GM21737 (cell line): Measurements from ENCODE around the gene INVS.
"Not testable (repeated sequence)": the region's sequence is repeated elsewhere in the genome, so short reads cannot be mapped to it uniquely, and the experiment has no call there.

Source experiments
- ATAC-seq: cut with Tn5 transposase; IDR thresholded peaks from one replicate; pipeline ENCODE4 v1.9.1; 2021; ENCODE audit warnings: mild to moderate bottlenecking, moderate library complexity; ENCODE audit not compliant: unreplicated experiment

Gene INVS, protein sequence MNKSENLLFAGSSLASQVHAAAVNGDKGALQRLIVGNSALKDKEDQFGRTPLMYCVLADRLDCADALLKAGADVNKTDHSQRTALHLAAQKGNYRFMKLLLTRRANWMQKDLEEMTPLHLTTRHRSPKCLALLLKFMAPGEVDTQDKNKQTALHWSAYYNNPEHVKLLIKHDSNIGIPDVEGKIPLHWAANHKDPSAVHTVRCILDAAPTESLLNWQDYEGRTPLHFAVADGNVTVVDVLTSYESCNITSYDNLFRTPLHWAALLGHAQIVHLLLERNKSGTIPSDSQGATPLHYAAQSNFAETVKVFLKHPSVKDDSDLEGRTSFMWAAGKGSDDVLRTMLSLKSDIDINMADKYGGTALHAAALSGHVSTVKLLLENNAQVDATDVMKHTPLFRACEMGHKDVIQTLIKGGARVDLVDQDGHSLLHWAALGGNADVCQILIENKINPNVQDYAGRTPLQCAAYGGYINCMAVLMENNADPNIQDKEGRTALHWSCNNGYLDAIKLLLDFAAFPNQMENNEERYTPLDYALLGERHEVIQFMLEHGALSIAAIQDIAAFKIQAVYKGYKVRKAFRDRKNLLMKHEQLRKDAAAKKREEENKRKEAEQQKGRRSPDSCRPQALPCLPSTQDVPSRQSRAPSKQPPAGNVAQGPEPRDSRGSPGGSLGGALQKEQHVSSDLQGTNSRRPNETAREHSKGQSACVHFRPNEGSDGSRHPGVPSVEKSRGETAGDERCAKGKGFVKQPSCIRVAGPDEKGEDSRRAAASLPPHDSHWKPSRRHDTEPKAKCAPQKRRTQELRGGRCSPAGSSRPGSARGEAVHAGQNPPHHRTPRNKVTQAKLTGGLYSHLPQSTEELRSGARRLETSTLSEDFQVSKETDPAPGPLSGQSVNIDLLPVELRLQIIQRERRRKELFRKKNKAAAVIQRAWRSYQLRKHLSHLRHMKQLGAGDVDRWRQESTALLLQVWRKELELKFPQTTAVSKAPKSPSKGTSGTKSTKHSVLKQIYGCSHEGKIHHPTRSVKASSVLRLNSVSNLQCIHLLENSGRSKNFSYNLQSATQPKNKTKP

GRCh38 chr9:100098887-100099721 is at the start of gene INVS, which contains the start of gene ERP44:
Gene INVS (plus strand): TSS chr9:100099243. CDS start chr9:100104522, 5,279 bp downstream.
Gene ERP44 (minus strand): TSS chr9:100099000. CDS start chr9:100098840, 160 bp downstream.
- ATAC-seq: peak; percentile 99

GRCh38 chr9:100049551-100049950 is 49.5 kb upstream of the INVS start:
- ATAC-seq: no peak

- no peak for ATAC-seq
These were observed 46.7 kb upstream of the INVS start for GRCh38 chr9:100052375-100052774.

- ATAC-seq: no peak
These were observed 42.5 kb upstream of the INVS start for GRCh38 chr9:100056561-100056960.

DNA sequence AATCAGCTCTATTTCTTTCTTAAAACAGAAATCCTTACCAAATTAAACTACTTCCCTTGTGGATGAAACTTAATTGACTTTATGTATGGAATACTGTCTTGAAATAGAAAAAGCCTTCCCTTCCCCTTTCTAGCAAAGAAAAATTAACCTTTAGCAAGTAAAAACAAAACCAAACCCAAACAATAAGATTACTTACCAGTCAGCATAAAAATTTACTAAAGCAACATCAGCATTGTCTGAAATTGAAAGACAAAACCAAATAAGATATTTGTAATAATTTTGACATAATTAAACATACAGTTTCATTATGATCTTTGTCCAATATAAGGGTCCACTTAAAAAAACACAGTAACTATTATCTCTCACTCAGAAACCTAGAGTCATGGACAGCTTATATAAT is 41.4 kb upstream of the INVS start:
- ATAC-seq: no peak

DNA sequence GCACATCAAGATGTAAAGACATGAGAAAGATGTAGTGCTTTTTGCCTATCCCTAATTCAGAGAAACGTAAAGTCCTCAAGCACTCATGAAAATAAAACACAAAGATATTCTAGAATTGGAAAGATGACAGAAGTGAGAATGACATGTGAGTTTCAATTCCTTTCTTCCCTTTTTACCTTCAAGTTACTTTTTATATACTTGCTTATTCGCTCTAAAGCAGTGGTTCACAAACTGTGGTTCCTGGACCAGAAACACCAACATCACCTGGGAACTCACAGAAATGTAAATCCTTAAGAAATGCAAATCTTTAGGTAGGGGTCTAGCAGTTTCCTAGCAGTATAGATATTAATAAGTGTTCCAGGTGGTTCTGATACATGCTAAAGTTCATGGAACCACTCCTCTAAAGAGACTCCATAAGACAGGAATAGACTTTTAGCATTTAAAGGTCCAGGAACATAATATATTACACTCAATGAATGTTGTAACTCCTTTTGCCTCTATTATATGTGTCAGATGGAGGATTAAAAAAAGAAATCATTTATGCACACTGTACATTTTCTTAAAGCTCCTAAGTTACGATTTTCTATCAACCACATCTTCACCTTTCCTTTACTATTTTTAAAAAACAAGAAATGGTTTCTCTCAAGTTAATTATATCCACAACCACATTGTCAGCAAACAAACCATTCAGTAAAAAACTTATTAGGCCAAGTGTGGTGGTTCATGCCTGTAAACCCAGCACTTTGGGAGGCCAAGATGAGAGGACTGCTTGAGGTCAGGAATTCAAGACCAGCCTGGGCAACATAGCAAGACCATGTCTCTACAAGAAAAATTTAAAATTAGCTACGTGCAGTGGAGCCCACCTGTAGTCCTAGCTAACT is 40.1 kb upstream of the INVS start:
- peak; percentile 79 for ATAC-seq

- not testable (repeated sequence) for ATAC-seq
These were observed 36.4 kb upstream of the INVS start for GRCh38 chr9:100062683-100063082.

DNA sequence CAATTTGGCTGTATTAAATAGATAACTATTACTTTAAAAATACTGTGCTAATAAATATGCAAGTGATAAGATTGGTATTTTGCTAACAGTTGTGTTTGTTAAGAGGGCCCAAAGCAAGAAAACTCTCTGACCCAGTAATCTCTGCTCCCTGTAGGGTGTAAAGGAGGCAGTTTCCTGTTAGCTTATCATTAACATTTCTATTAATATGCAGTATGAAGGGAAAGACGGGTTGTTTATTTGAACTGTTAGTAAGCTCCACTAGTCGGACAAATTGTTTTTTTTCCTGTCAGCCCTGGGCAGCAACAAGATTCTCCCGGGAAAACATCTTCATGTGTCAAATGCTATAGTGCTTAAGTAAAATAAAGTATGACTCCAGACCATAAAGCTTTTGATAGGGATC is 35.9 kb upstream of the INVS start:
- ATAC-seq: no peak

DNA sequence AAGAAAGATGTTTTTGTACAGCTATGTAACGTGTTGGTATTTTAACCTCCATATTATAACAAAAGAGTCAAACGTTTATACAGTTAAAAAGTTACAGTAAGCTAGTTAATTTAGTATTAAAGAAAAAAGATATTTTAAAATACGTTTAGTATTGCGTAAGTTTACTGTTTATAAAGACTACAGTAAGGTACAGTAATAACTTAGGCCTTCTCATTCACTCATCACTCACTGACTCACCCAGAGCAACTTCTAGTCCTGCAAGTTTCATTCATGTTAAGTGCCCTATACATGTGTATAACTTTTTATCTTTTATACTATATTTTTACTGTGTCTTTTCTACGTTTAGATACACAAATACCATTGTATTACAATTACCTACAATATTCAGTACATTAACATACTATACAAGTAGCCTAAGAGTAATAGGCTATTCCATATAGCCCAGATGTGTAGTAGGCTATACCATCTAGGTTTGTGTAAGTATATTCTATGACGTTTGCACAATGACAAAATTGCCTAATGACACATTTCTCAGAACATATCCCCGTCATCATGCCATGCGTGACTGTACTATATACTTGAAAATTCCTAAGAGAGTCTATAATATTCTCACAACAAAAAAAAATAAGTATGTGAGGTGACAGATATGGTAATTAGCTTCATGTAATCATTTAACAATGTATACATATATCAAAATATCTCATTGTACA is 34.0 kb upstream of the INVS start:
- ATAC-seq: no peak

DNA sequence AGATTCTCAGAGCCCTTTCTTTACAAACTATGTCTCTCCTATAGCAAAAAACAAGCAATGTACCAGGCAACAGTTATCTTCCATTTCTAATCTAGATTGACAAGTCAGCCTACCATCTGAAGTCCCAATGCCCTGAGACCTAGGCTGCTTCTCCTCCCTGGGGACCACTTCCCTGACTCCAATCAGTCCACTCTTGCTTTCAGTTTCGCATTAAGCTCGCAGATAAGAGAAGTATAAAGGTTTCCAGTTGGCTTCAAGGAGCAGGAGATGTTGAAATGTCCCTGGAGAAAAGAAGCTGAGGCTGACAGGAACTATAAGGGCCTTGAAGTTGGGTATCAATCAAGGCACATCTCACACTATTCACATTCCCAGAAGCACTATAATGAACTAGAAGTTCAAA is 32.5 kb upstream of the INVS start:
- peak; percentile 83 for ATAC-seq

DNA sequence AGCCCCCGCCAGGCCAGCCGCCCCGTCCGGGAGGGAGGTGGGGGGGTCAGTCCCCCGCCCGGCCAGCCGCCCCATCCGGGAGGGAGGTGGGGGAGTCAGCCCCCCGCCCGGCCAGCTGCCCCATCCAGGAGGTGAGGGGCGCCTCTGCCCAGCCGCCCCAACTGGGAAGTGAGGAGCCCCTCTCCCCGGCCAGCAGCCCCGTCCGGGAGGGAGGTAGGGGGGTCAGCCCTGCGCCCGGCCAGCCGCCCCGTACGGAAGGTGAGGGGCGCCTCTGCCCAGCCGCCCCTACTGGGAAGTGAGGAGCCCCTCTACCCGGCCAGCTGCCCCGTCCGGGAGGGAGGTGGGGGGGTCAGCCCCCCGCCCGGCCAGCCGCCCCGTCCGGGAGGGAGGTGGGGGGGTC is 31.1 kb upstream of the INVS start:
- ATAC-seq: not testable (repeated sequence)

DNA sequence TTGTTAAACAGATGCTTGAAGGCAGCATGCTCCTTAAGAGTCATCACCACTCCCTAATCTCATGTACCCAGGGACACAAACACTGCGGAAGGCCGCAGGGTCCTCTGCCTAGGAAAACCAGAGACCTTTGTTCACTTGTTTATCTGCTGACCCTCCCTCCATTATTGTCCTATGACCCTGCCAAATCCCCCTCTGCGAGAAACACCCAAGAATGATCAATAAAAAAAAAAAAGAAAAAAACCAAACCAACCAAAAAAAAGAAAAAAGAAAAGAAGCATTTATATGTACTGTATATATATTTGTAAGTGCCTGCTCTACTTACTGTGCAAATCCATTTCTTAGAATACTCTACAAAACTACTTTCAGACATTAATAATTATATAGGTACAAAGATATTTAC is 30.0 kb upstream of the INVS start:
- not testable (repeated sequence) for ATAC-seq

- no peak for ATAC-seq
These were observed 28.7 kb upstream of the INVS start for GRCh38 chr9:100070104-100071041.

DNA sequence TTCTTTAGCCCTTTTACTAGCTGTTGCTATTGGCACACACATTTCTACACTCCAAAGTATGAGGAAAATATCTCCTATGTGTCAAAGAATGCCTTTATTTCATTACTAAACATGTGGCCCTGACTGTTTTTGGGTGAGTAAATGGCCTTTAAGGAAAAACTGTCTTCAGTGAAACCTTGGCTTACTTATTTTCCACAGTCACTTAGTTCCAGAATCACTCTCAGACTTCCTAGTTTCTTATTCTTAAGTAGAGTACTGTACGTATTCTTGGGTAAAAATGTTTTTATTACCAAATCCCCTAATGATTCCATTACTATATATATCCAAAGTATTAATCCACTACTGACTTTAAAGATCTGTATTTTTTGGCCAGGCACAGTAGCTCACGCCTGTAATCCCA is 27.8 kb upstream of the INVS start:
- ATAC-seq: no peak

DNA sequence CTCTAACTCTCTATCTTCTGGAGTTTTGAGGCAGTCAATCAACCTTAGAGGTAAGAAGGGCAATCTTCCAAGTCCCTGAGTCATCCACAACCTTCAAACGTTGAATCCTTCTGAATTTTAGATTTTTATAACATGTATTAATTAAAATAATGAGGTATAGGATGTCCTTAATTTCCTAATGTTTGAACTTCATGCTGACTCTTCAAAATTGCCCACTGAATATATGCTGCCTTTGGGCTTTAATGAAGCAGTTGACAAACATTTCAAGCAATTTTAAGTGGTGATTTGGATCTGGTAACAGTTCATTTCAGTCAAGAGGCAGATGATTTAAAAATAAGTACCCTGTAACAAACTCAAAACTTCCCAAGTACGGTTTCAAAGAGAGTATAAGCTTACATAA is 26.2 kb upstream of the INVS start:
- ATAC-seq: no peak

DNA sequence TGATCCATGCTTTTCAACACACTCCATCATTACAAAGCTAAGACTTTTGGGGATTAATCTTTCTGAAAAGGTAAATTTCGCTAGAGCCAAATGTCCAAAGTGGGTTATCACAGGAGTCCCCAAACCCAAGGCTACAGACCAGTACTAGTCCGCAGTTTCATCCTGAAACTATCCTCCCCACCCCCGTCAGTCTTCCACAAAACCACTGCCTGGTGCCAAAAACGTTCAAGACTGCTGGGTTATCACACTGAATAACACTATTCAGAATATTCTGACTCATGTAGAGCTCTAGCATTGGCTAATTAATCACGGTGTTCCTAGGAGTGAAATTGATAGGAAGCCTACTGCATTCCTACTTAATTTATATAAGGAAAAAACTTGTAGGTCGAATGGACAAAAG is 24.9 kb upstream of the INVS start:
- no peak for ATAC-seq

GRCh38 chr9:100074989-100075388 is 24.1 kb upstream of the INVS start:
- no peak for ATAC-seq

- not testable (repeated sequence) for ATAC-seq
These were observed 22.8 kb upstream of the INVS start for GRCh38 chr9:100076256-100076655.
